HFFc6 (cell line): ENCODE data around the gene BST2. TPM values are rescaled to one million over a fixed set of nuclear protein-coding genes. Genes with fewer than 3 reads are reported as not detected.

Source experiments
- DNase-seq: peaks from one replicate; pipeline ENCODE4 v3.0.0-alpha.2; 2018
- H3K27ac Mint-ChIP-seq: 2 replicates; pipeline ENCODE4 v1.8.0; 2020; ENCODE audit warnings: mild to moderate bottlenecking, mixed read lengths
- H3K27me3 Mint-ChIP-seq: 2 replicates; pipeline ENCODE4 v1.8.0; 2021; ENCODE audit warnings: mild to moderate bottlenecking, moderate library complexity, mixed read lengths; ENCODE audit not compliant: insufficient read depth
- H3K36me3 Mint-ChIP-seq: 2 replicates; pipeline ENCODE4 v1.8.0; 2021; ENCODE audit warnings: low read depth, mixed read lengths
- H3K4me1 Mint-ChIP-seq: 2 replicates; pipeline ENCODE4 v1.8.0; 2020; ENCODE audit warnings: low read depth, mixed read lengths
- H3K4me3 Mint-ChIP-seq: 2 replicates; pipeline ENCODE4 v1.8.0; 2020; ENCODE audit warnings: mild to moderate bottlenecking, moderate library complexity, mixed read lengths
- H3K9me3 Mint-ChIP-seq: 2 replicates; pipeline ENCODE4 v1.8.0; 2020; ENCODE audit warnings: mild to moderate bottlenecking, mixed read lengths
- total RNA-seq, 6 experiments: library from RNA; stranded (reverse); fragmentation: NEBNext Ultra II Directional; extraction: Animal tissue kit (Norgen Biotek cat#: 25700); gene quantifications; 2 replicates in 1 of 6; 3 replicates in 5 of 6; pipeline ENCODE4 v1.2.3, GENCODE V29; 2021
- TF ChIP-seq, protein P1 (sequence below): fragments of 200-600 bp; sonication (generic); IDR thresholded peaks from 2 replicates; pipeline ENCODE4 v1.5.0; 2021; ENCODE audit warnings: antibody characterized with exemption, mild to moderate bottlenecking

The BST2 gene
- total RNA-seq, 6 experiments from 2014 or later: 0.21 to 0.59 (median 0.34) TPM; not detected in 3

DNA sequence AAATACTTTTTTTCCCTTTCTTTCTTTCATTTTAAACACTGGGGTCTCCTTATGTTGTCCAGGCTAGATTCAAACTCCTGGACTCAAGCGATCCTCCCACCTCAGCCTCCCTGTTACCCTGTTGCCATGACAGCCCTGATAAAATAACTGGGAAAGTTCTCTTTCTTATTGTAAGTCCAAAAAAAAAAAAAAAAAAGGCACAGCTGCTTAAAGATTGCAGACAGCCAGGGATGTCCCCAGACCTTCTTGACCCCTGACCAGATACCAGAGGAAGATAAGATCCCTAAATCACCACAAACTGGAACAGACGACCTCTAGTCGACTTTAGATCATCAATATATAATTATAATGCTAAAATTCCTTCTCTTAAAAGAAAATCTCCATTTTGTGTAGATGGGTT lies 13.3 kb upstream of the BST2 start:
- Mint-ChIP-seq H3K27me3 (peaks cover 3% of the 10 kb centered on the region), H3K4me3 (peak overlapping the region; percentile 94), H3K4me1 (peaks cover 26% of the 10 kb centered on the region), H3K36me3 (no peaks in the 10 kb centered on the region), H3K27ac (peak overlapping the region; percentile 96), H3K9me3 (no peaks in the 10 kb centered on the region)
- no peak for DNase-seq
- TF ChIP-seq, protein P1, sequence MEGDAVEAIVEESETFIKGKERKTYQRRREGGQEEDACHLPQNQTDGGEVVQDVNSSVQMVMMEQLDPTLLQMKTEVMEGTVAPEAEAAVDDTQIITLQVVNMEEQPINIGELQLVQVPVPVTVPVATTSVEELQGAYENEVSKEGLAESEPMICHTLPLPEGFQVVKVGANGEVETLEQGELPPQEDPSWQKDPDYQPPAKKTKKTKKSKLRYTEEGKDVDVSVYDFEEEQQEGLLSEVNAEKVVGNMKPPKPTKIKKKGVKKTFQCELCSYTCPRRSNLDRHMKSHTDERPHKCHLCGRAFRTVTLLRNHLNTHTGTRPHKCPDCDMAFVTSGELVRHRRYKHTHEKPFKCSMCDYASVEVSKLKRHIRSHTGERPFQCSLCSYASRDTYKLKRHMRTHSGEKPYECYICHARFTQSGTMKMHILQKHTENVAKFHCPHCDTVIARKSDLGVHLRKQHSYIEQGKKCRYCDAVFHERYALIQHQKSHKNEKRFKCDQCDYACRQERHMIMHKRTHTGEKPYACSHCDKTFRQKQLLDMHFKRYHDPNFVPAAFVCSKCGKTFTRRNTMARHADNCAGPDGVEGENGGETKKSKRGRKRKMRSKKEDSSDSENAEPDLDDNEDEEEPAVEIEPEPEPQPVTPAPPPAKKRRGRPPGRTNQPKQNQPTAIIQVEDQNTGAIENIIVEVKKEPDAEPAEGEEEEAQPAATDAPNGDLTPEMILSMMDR: no peak

DNA sequence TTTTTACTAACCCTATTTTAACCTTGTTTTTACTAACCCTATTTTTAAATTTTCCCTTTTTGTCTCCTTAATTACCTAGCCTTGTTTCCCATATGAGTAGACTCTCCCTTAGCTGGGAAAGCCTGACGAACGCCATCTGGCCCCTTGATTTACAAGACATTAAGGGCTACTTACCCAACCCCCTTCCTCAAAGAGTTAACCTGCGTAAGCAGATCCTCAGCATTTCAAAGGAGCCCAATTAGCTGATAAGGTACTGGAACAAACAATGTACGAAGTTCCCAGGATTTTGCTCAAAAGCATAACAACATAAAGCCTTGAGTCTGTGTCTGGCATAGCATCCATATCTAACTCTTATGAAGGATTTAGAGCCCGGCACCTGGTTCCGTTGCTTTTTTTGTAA lies 9.7 kb upstream of the BST2 start:
- TF ChIP-seq, protein P1: no peak
- H3K9me3 Mint-ChIP-seq: no peaks in the 10 kb centered on the region
- no peaks in the 10 kb centered on the region for H3K36me3 Mint-ChIP-seq
- DNase-seq: no peak
- H3K4me3 Mint-ChIP-seq: peak overlapping the region; percentile 65; the same call in 1 of the 2 replicates
- peaks cover 5% of the 10 kb centered on the region for H3K27me3 Mint-ChIP-seq
- H3K4me1 Mint-ChIP-seq: peaks cover 36% of the 10 kb centered on the region
- no peak overlapping the region for H3K27ac Mint-ChIP-seq

DNA sequence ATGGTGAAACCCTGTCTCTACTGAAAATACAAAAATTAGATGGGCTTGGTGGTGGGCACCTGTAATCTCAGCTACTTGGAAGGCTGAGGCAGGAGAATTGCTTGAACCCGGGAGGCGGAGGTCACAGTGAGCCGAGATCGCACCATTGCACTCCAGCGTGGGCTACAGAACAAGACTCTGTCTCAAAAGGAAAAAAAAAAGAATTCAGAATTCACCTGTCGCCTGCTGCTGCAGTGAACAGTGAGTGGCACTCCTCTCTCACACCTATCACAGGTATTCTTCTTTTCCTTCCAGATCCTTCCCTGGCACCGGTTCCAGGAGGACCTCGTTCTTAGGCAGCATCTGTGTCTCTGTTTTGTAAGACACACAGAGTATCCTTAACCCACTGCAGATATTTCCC lies 8.7 kb upstream of the BST2 start:
- H3K4me1 Mint-ChIP-seq: peaks cover 31% of the 10 kb centered on the region
- H3K27ac Mint-ChIP-seq: no peak overlapping the region
- TF ChIP-seq, protein P1: no peak
- H3K4me3 Mint-ChIP-seq: no peak overlapping the region
- H3K27me3 Mint-ChIP-seq: peaks cover 5% of the 10 kb centered on the region
- no peaks in the 10 kb centered on the region for H3K9me3 Mint-ChIP-seq
- no peaks in the 10 kb centered on the region for H3K36me3 Mint-ChIP-seq
- DNase-seq: no peak

DNA sequence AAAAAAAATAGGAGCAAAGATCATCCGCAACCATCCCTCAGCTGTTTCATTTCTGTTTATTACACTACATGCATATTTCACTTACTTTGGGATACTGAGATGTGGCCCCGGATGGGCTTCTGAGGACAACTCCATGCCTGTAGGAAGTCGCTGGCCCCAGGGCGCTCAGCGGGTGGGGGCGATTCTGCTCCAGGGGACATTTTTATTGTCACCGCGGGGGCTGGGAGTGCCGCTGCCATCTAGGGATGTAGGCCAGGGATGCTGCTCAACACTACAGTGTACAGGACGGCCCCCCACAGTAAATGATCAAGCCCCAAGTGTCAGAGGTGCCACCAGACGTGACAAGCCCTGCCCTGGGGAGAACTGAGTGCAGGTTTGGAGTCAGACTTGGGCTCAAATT lies 6.4 kb upstream of the BST2 start:
- Mint-ChIP-seq H3K4me3 (peak overlapping the region; percentile 84), H3K27me3 (peaks cover 9% of the 10 kb centered on the region), H3K9me3 (no peaks in the 10 kb centered on the region), H3K4me1 (peaks cover 30% of the 10 kb centered on the region), H3K27ac (no peak overlapping the region), H3K36me3 (no peaks in the 10 kb centered on the region)
- TF ChIP-seq, protein P1: no peak
- no peak for DNase-seq

DNA sequence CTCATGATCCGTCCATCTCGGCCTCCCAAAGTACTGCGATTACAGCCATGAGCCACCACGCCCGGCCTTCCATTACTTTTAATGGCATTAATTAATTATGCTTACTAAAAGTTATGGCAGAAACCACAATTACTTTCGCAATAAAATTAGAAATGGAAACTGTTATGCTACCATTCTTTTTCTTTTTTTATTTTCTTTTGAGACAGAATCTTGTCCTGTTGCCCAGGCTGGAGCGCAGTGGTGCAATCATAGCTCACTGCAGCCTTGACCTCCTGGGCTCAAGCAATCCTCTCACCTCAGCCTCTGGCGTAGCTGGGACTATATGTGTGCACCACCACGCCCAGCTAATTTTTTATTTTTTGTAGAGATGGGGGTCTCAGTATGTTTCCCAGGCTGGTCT lies 4.6 kb upstream of the BST2 start:
- H3K27me3 Mint-ChIP-seq: peaks cover 7% of the 10 kb centered on the region
- peaks cover 22% of the 10 kb centered on the region for H3K4me1 Mint-ChIP-seq
- DNase-seq: no peak
- H3K9me3 Mint-ChIP-seq: no peaks in the 10 kb centered on the region
- H3K27ac Mint-ChIP-seq: no peak overlapping the region
- H3K36me3 Mint-ChIP-seq: no peaks in the 10 kb centered on the region
- H3K4me3 Mint-ChIP-seq: no peak overlapping the region
- TF ChIP-seq, protein P1: no peak

DNA sequence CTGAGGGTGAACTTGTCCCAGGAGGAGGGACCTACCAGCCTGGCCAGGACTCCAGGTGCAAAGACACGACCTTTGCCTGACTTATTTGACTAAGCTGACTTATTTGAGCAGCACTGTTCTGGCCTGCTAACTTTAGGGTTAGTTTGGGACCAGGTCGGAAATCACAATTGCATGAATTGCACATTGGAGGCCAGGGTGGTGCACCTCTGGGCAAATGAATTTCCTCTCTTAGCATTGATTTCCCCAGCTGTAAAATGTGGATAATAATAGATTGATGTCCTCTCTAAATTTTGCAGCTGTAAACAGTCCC lies 1.4 kb upstream of the BST2 start:
- TF ChIP-seq, protein P1: no peak
- DNase-seq: no peak

More for the DNA sequence above, 1.4 kb upstream of the BST2 start:
- Mint-ChIP-seq H3K36me3 (no peaks in the 10 kb centered on the region), H3K4me3 (no peak overlapping the region), H3K9me3 (no peaks in the 10 kb centered on the region), H3K27ac (no peak overlapping the region), H3K27me3 (peaks cover 5% of the 10 kb centered on the region), H3K4me1 (peaks cover 7% of the 10 kb centered on the region)
